Measurements from ENCODE around the gene INPP4B. TPM values are rescaled to one million over a fixed set of nuclear protein-coding genes. Genes with fewer than 3 reads are reported as not detected.

INPP4B gene
- total RNA-seq, 1 experiment from 2014 or later, result 114 TPM

DNA sequence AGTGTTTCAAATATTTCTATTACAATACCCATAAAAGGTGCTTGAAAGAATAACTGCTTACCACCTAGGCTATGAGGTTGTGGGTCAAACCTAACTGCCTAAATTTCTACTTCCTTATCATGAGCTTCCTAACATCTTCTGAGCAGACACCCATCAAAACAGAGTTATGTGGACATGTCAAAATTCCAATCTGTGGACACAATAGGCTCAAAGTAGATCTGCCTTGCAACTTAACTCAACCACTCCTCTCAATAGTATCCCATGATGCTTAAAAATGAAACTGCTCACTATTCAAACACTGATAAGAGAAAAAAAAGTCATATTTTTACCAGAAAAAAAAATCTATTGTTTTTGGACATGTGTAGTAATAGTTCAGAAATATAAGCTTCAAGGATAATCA lies 462.7 kb downstream of the INPP4B start:
- Mint-ChIP-seq H3K27ac (ENCODE audit: unreplicated experiment) (peak overlapping the region; percentile 22), H3K36me3 (ENCODE audit: insufficient read depth, unreplicated experiment) (peaks cover 16% of the 10 kb centered on the region), H3K27me3 (ENCODE audit: unreplicated experiment) (no peaks in the 10 kb centered on the region), H3K4me1 (ENCODE audit: low read depth, unreplicated experiment) (peaks cover 23% of the 10 kb centered on the region), H3K4me3 (ENCODE audit: low read depth, unreplicated experiment) (no peak overlapping the region), H3K9me3 (ENCODE audit: low read depth, unreplicated experiment) (no peaks in the 10 kb centered on the region)
- intact Hi-C loops (cut with micrococcal nuclease; ENCODE audit: unreplicated experiment), result no loop called here
- CTCF ChIA-PET, result interaction anchor here (0.7 kb wide), 1 partner anchor 68 kb away, joined by 3 read pairs; no protein-coding TSS in a partner anchor
- TF ChIP-seq, protein P1, sequence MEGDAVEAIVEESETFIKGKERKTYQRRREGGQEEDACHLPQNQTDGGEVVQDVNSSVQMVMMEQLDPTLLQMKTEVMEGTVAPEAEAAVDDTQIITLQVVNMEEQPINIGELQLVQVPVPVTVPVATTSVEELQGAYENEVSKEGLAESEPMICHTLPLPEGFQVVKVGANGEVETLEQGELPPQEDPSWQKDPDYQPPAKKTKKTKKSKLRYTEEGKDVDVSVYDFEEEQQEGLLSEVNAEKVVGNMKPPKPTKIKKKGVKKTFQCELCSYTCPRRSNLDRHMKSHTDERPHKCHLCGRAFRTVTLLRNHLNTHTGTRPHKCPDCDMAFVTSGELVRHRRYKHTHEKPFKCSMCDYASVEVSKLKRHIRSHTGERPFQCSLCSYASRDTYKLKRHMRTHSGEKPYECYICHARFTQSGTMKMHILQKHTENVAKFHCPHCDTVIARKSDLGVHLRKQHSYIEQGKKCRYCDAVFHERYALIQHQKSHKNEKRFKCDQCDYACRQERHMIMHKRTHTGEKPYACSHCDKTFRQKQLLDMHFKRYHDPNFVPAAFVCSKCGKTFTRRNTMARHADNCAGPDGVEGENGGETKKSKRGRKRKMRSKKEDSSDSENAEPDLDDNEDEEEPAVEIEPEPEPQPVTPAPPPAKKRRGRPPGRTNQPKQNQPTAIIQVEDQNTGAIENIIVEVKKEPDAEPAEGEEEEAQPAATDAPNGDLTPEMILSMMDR (IDR thresholded peaks at IDR 0.05; ENCODE audit: unreplicated experiment), result no peak
- BruUV-seq (replicated peaks), result no TSS peak
- DNase-seq, result no peak

DNA sequence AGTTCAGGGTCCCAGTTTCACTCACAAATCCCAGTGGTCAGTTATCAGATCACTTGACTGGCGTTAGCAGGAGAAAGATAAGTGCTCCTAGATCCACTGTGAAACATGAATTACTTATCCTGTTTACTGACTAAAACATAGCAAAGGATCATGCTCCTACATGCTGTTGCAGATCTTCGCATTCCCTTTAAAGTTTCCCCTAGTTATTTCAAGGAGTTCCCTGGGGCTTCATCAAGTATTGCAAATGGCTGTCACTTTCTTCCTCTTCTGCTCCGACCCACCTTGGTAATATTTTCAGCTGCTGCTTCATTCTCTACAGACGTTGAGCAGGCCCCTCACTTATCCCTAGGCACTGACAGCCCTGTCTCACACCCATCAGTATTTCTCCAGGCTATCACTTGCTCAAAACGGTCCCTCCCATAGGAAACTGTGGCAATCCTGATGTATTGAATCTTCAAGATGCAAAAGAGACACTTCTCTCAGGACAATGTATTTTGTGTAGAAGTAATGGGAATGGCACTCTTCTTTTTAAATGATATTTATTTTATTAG lies 466.0 kb downstream of the INPP4B start:
- DNase-seq, result no peak
- Mint-ChIP-seq H3K36me3 (ENCODE audit: insufficient read depth, unreplicated experiment) (peaks cover 11% of the 10 kb centered on the region), H3K4me1 (ENCODE audit: low read depth, unreplicated experiment) (peaks cover 28% of the 10 kb centered on the region), H3K27me3 (ENCODE audit: unreplicated experiment) (no peaks in the 10 kb centered on the region), H3K9me3 (ENCODE audit: low read depth, unreplicated experiment) (no peaks in the 10 kb centered on the region), H3K27ac (ENCODE audit: unreplicated experiment) (peak overlapping the region; percentile 36), H3K4me3 (ENCODE audit: low read depth, unreplicated experiment) (no peak overlapping the region)
- TF ChIP-seq, protein P1 (IDR thresholded peaks at IDR 0.05; ENCODE audit: unreplicated experiment), result no peak
- intact Hi-C loops (cut with micrococcal nuclease; ENCODE audit: unreplicated experiment), result no loop called here
- no TSS peak for BruUV-seq (replicated peaks)
- CTCF ChIA-PET, result no interaction called here

DNA sequence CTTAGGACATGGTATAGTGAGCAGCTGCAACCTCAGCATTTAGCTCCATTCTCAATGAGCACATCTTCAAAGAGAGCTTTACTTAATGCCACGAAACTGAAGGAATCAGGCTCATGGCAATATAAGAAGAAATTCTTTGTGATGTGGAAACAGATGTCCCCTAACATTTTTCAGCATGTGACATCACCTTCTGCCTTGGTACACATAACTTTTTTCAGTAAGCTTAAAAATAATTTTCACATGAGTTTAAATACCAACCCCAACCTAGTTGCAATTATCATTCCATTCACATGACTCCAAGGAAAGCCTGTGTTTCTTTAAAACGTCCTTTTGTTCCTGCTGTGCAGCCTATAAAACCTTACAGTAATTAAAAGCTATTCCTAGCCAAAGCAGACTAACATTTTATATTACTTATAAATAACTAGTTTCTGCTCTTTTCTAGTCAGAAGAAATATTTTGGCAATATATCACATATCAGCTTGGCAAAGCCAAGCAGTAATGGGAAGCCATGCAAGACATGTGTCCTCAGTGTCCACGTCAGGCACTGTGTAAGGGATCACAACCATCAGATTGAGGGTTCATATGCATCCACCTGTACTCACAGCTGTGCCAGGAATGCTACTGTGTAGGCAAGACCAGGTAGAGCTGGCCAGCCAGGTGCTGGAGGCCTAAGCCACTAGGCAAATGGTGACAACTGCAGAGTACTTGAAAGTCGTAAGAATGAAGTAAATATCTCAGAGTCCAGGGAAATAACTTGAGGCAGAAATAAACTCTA lies 466.6 kb downstream of the INPP4B start:
- H3K4me3 Mint-ChIP-seq (ENCODE audit: low read depth, unreplicated experiment), result no peak overlapping the region
- no TSS peak for BruUV-seq (replicated peaks)
- H3K27me3 Mint-ChIP-seq (ENCODE audit: unreplicated experiment), result no peaks in the 10 kb centered on the region
- H3K36me3 Mint-ChIP-seq (ENCODE audit: insufficient read depth, unreplicated experiment), result peaks cover 15% of the 10 kb centered on the region
- DNase-seq, result no peak
- TF ChIP-seq, protein P1 (IDR thresholded peaks at IDR 0.05; ENCODE audit: unreplicated experiment), result no peak
- peaks cover 34% of the 10 kb centered on the region for H3K4me1 Mint-ChIP-seq (ENCODE audit: low read depth, unreplicated experiment)
- peak overlapping the region; percentile 36 for H3K27ac Mint-ChIP-seq (ENCODE audit: unreplicated experiment)
- intact Hi-C loops (cut with micrococcal nuclease; ENCODE audit: unreplicated experiment), result no loop called here
- CTCF ChIA-PET, result no interaction called here
- H3K9me3 Mint-ChIP-seq (ENCODE audit: low read depth, unreplicated experiment), result no peaks in the 10 kb centered on the region

DNA sequence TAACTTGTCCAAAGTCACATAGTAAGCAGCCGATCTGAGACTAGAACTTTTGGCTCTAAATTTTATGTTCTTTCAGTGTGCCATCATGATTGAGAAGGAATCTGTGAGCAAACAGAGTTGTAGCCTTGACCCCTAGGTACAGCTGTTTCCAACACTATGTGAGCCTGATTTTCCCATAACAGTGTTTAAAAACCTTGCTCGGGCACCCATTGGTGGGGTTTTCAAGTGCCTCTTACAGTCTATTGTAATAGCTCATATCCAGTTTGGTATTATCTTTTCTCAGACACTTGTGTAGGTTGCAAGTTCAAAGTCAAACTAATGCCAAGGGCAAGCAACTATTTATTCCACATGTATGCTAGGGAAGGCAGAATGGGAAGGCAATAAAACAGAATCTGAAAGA lies 467.9 kb downstream of the INPP4B start:
- Mint-ChIP-seq H3K9me3 (ENCODE audit: low read depth, unreplicated experiment) (no peaks in the 10 kb centered on the region), H3K27ac (ENCODE audit: unreplicated experiment) (no peak overlapping the region), H3K4me3 (ENCODE audit: low read depth, unreplicated experiment) (no peak overlapping the region), H3K27me3 (ENCODE audit: unreplicated experiment) (no peaks in the 10 kb centered on the region), H3K4me1 (ENCODE audit: low read depth, unreplicated experiment) (peaks cover 37% of the 10 kb centered on the region), H3K36me3 (ENCODE audit: insufficient read depth, unreplicated experiment) (peaks cover 15% of the 10 kb centered on the region)
- CTCF ChIA-PET, result no interaction called here
- no peak for DNase-seq
- BruUV-seq (replicated peaks), result no TSS peak
- intact Hi-C loops (cut with micrococcal nuclease; ENCODE audit: unreplicated experiment), result no loop called here
- TF ChIP-seq, protein P1 (IDR thresholded peaks at IDR 0.05; ENCODE audit: unreplicated experiment), result no peak
